ENCODE data around the gene CDC73. TPM values are rescaled to one million over a fixed set of nuclear protein-coding genes. Genes with fewer than 3 reads are reported as not detected.

CDC73 gene
- total and polyA plus RNA-seq, 9 of the 15 experiments (the other 6 are each of a cell fraction or from before 2014, with no cell fraction given) = 19.0 to 61.7 (median 30.1) TPM

DNA sequence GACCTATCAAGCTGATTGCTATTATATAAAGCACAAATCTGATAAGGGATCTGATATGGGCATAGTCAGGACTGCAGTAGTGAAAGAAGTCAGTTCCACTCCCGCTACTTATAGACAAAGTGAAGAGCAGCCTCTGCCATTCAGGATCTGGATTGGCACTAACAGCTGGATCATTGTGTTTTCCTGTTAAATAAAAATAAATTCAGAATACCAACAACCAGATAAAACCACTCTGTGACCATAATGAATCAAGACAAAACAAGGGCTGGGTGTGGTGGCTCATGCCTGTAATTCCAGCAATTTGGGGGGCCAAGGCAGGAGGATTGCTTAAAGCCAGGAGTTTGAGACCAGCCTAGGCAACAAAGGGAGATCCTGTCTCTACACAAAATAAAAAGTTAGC is 11.6 kb upstream of the CDC73 start:
- FAIRE-seq (no peak), DNase-seq (ENCODE audit: extremely low read depth in 1 of 4, low spot score in 3 of 4) (no peak), ATAC-seq (no peak)
- H3K9me3 ChIP-seq (replicated peaks; ENCODE audit: control insufficient read depth, insufficient read depth, low read depth, low read length) = no peaks in the 10 kb centered on the region
- in situ Hi-C loops (cut with MboI) (no loop called here), intact Hi-C loops (cut with micrococcal nuclease) (no loop called here)
- TF ChIP-seq KAT7 (CRISPR knock-in tag; IDR thresholded peaks at IDR 0.05; ENCODE audit: borderline replicate concordance) (no peak), AFF4 (CRISPR knock-in tag; IDR thresholded peaks at IDR 0.05) (no peak), ZNF589 (CRISPR knock-in tag; IDR thresholded peaks at IDR 0.05; ENCODE audit: low read depth) (0 out of 2 replicates have a peak, but pooled peaks have one; percentile 25), SIN3B (IDR thresholded peaks at IDR 0.05; ENCODE audit: low read depth) (no peak), SAFB2 (IDR thresholded peaks at IDR 0.05; ENCODE audit: borderline replicate concordance, low read depth, low read length, severe bottlenecking) (no peak)
- TF ChIP-seq, protein P1, sequence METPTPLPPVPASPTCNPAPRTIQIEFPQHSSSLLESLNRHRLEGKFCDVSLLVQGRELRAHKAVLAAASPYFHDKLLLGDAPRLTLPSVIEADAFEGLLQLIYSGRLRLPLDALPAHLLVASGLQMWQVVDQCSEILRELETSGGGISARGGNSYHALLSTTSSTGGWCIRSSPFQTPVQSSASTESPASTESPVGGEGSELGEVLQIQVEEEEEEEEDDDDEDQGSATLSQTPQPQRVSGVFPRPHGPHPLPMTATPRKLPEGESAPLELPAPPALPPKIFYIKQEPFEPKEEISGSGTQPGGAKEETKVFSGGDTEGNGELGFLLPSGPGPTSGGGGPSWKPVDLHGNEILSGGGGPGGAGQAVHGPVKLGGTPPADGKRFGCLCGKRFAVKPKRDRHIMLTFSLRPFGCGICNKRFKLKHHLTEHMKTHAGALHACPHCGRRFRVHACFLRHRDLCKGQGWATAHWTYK (CRISPR knock-in tag; IDR thresholded peaks at IDR 0.05) = no peak
- TF ChIP-seq, protein P2, sequence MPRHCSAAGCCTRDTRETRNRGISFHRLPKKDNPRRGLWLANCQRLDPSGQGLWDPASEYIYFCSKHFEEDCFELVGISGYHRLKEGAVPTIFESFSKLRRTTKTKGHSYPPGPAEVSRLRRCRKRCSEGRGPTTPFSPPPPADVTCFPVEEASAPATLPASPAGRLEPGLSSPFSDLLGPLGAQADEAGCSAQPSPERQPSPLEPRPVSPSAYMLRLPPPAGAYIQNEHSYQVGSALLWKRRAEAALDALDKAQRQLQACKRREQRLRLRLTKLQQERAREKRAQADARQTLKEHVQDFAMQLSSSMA (CRISPR knock-in tag; IDR thresholded peaks at IDR 0.05) = no peak
- no peak overlapping the region for H3K4me2 ChIP-seq (ENCODE audit: insufficient read depth, low read length)
- H3K79me2 ChIP-seq (ENCODE audit: control insufficient read depth, insufficient read depth, low read length) = peaks cover 20% of the 10 kb centered on the region
- no TSS peak for BruUV-seq (replicated peaks)
- 0 out of 2 replicates have a peak overlapping the region, but pooled peaks have one; percentile 86 for H2AFZ ChIP-seq (ENCODE audit: low read depth, low read length)
- H3K36me3 ChIP-seq (ENCODE audit: control insufficient read depth, insufficient read depth, low read length) = no peaks in the 10 kb centered on the region
- H3K9ac ChIP-seq (ENCODE audit: insufficient read depth in 1 of 2, low read depth in 2 of 2, low read length in 2 of 2) = no peak overlapping the region
- H3K4me1 ChIP-seq (replicated peaks in 1 of 2; ENCODE audit: control insufficient read depth in 2 of 2, insufficient read depth in 2 of 2, low read length in 2 of 2) = peaks cover 19 to 30% of the 10 kb centered on the region in 2 experiments
- ChIA-PET POLR2A (interaction anchor here (0.6 to 1.1 kb wide), 3 partner anchors 9 to 51 kb away, joined by 3 to 7 read pairs (median 4); partner anchors contain the start of genes CDC73, RO60 and UCHL5), CTCF (ENCODE audit: low intra/inter-chr PET ratio) (no interaction called here)
- H3K9me1 ChIP-seq (ENCODE audit: control insufficient read depth, insufficient read depth, low read length) = no peaks in the 10 kb centered on the region
- no peak overlapping the region for H3K4me3 ChIP-seq
- H3K27ac ChIP-seq (ENCODE audit: extremely low read depth, low read depth, low read length) = no peak overlapping the region
- 100% methylated on average over 1 of the region's 1 CpG for WGBS (ENCODE audit: insufficient coverage, low coverage, missing lambda C conversion rate)
- H3K27me3 ChIP-seq (ENCODE audit: control insufficient read depth in 2 of 2, insufficient read depth in 2 of 2, low read length in 2 of 2) = no peaks in the 10 kb centered on the region
- H4K20me1 ChIP-seq (replicated peaks; ENCODE audit: control insufficient read depth, insufficient read depth, low read length) = no peaks in the 10 kb centered on the region
